T-helper 1 cell treated with Interleukin-12 subunit alpha and Interleukin-12 subunit beta and Interleukin-4 antibody, amounts not matched to agents 30 ng/mL and 1 ng/mL, for 36 hours (primary cell): ENCODE results near the gene GABARAPL2. TPM values are rescaled to one million over a fixed set of nuclear protein-coding genes. Genes with fewer than 3 reads are reported as not detected.
"Not testable (repeated sequence)": the region's sequence is repeated elsewhere in the genome, so short reads cannot be mapped to it uniquely, and the experiment has no call there.

ENCODE experiments used
- intact Hi-C: fragments of 100-400 bp; cut with micrococcal nuclease; formaldehyde crosslinking; loops from one replicate; pipeline ENCODE4 v1.15.1; 2024
- total RNA-seq: library from RNA; stranded (reverse); gene quantifications from 2 replicates; pipeline ENCODE4 v1.2.3, GENCODE V29; 2022

GABARAPL2 gene
- total RNA-seq, 1 donor from 2014 or later = 76.6 TPM

GRCh38 chr16:75590920-75591843 lies 25.0 kb downstream of the GABARAPL2 start:
- intact Hi-C loops = no loop called here

- intact Hi-C loops = not testable (repeated sequence)
Observed at GRCh38 chr16:75591927-75592326, 25.7 kb downstream of the GABARAPL2 start.

- intact Hi-C loops = no loop called here
Observed at GRCh38 chr16:75593308-75593707, 27.1 kb downstream of the GABARAPL2 start.

- intact Hi-C loops = loop anchor here (1.0 kb wide), 1 partner anchor 28 kb away; no protein-coding TSS in a partner anchor
Observed at GRCh38 chr16:75593825-75594820, 27.9 kb downstream of the GABARAPL2 start.

GRCh38 chr16:75599452-75600277 lies 33.5 kb downstream of the GABARAPL2 start:
- intact Hi-C loops = no loop called here

- intact Hi-C loops = no loop called here
Observed at GRCh38 chr16:75603241-75603640, 37.1 kb downstream of the GABARAPL2 start.

- intact Hi-C loops = no loop called here
Observed at GRCh38 chr16:75606507-75606906, 40.3 kb downstream of the GABARAPL2 start.

GRCh38 chr16:75614066-75614897 lies 48.1 kb downstream of the GABARAPL2 start:
- intact Hi-C loops = no loop called here

GRCh38 chr16:75615619-75616018 lies 49.4 kb downstream of the GABARAPL2 start:
- intact Hi-C loops = no loop called here

GRCh38 chr16:75616521-75617010 lies 50.4 kb downstream of the GABARAPL2 start:
- intact Hi-C loops = no loop called here

GRCh38 chr16:75617121-75617520 lies 50.9 kb downstream of the GABARAPL2 start:
- intact Hi-C loops = no loop called here

- intact Hi-C loops = no loop called here
Observed at GRCh38 chr16:75618780-75619179, 52.6 kb downstream of the GABARAPL2 start.

- intact Hi-C loops = loop anchor here (1.0 kb wide), 1 partner anchor 99 kb away; no protein-coding TSS in a partner anchor
Observed at GRCh38 chr16:75620326-75621169, 54.4 kb downstream of the GABARAPL2 start.

GRCh38 chr16:75621170-75621477 lies 54.9 kb downstream of the GABARAPL2 start:
- intact Hi-C loops = loop anchor here (1.0 kb wide), 1 partner anchor 100 kb away; no protein-coding TSS in a partner anchor

GRCh38 chr16:75622761-75623605 lies 56.8 kb downstream of the GABARAPL2 start, which contains the start of gene ADAT1:
Gene ADAT1, minus strand, starts transcription at chr16:75623281. Its CDS starts 2,482 bp downstream, at chr16:75620799.
- intact Hi-C loops = loop anchor here (1.0 to 2.0 kb wide), 13 partner anchors 24 to 1567 kb away; partner anchors contain the start of genes CFDP1, GABARAPL2, GLG1 and KARS1

GRCh38 chr16:75624921-75625334 lies 58.7 kb downstream of the GABARAPL2 start:
- intact Hi-C loops = no loop called here

- intact Hi-C loops = no loop called here
Observed at GRCh38 chr16:75626806-75627205, 60.6 kb downstream of the GABARAPL2 start.
